HG03439 (cell line): ENCODE measurements around the gene MCF2L2.

Source experiments
- ATAC-seq: cut with Tn5 transposase; IDR thresholded peaks from one replicate; pipeline ENCODE4 v1.9.1; 2021; ENCODE audit warnings: mild to moderate bottlenecking, moderate library complexity; ENCODE audit not compliant: unreplicated experiment

MCF2L2 gene

GRCh38 chr3:183272791-183273190 is 155.6 kb downstream of the MCF2L2 start:
- ATAC-seq, result no peak

- no peak for ATAC-seq
Observed at GRCh38 chr3:183272142-183272541, 156.3 kb downstream of the MCF2L2 start.

GRCh38 chr3:183270344-183270743 is 158.1 kb downstream of the MCF2L2 start:
- ATAC-seq, result no peak

- ATAC-seq, result no peak
Observed at GRCh38 chr3:183269345-183269744, 159.1 kb downstream of the MCF2L2 start.

- ATAC-seq, result no peak
Observed at GRCh38 chr3:183268366-183268765, 160.1 kb downstream of the MCF2L2 start.

- no peak for ATAC-seq
Observed at GRCh38 chr3:183267140-183267539, 161.3 kb downstream of the MCF2L2 start.

GRCh38 chr3:183266454-183266853 is 162.0 kb downstream of the MCF2L2 start:
- no peak for ATAC-seq

GRCh38 chr3:183265834-183266417 is 162.5 kb downstream of the MCF2L2 start:
- ATAC-seq, result no peak

- ATAC-seq, result no peak
Observed at GRCh38 chr3:183265157-183265642, 163.2 kb downstream of the MCF2L2 start.

- ATAC-seq, result no peak
Observed at GRCh38 chr3:183264268-183264667, 164.2 kb downstream of the MCF2L2 start.

GRCh38 chr3:183262875-183263378 is 165.5 kb downstream of the MCF2L2 start:
- no peak for ATAC-seq

- ATAC-seq, result no peak
Observed at GRCh38 chr3:183261151-183261724, 167.2 kb downstream of the MCF2L2 start.

- no peak for ATAC-seq
Observed at GRCh38 chr3:183260167-183260904, 168.1 kb downstream of the MCF2L2 start.

- ATAC-seq, result no peak
Observed at GRCh38 chr3:183259621-183260020, 168.8 kb downstream of the MCF2L2 start.

- ATAC-seq, result no peak
Observed at GRCh38 chr3:183259087-183259486, 169.3 kb downstream of the MCF2L2 start.

GRCh38 chr3:183255348-183255730 is 173.1 kb downstream of the MCF2L2 start:
- no peak for ATAC-seq

- no peak for ATAC-seq
Observed at GRCh38 chr3:183254487-183255347, 173.7 kb downstream of the MCF2L2 start.

GRCh38 chr3:183253528-183254486 is 174.6 kb downstream of the MCF2L2 start:
- ATAC-seq, result no peak

- no peak for ATAC-seq
Observed at GRCh38 chr3:183252973-183253527, 175.4 kb downstream of the MCF2L2 start, which contains the start of gene B3GNT5. Gene B3GNT5, plus strand, starts transcription at chr3:183253253. Its CDS starts 16,546 bp downstream, at chr3:183269799.
